ENCODE results near the gene FFAR2.

The FFAR2 gene

GRCh38 chr19:35491836-35492360 lies 43.8 kb downstream of the FFAR2 start:
- no peak for DNase-seq

- no peak for DNase-seq
These were observed 45.9 kb downstream of the FFAR2 start for GRCh38 chr19:35493971-35494370.

- peak; percentile 57 for DNase-seq
These were observed 47.3 kb downstream of the FFAR2 start for GRCh38 chr19:35495107-35496064.

DNA sequence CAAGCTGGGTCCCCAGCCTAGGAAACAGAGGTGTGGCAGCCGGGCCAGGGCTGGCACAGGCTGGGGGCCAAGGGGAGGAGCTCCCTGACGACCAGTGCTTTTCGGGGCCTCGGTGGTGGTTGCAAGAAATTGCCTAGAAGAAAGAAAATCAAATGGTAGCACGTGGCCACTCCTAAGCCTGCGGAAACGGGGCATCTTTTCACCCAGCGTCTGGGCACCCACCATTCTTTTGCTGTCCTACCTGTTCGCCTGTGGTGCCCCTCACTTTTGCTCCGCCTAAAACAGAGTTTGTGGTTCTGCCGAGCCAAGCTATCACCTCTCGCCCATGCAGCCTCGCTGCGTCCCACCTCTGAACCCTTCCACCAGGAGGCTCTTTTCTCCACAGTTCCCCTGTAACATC lies 49.3 kb downstream of the FFAR2 start:
- DNase-seq = no peak

- DNase-seq = no peak
These were observed 50.2 kb downstream of the FFAR2 start for GRCh38 chr19:35498220-35498619.

DNA sequence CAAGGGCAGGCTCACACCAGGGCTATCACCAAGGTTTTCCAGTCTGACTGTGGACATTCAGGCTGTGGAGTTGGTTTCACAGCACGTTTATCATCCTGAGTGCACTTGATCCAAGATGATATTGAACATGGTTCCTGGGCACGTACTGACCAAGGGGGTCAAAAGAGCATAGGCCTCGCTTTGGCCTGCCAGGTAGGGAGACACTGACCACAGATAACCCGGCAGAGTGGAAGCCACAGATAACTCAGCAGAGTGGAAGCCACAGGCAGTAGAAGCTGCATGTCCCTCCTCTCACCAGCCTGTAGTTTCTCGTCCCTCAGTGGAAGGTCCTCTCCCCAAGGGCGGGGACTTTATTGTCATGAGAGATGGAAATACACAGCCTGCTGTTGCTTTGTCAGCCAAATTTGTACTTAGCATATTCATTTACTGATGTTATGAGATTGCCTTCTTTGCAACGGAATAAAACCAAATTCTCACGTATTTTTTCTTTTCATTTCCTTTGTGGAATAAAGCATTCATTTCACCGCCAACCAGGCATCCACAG lies 51.0 kb downstream of the FFAR2 start:
- no peak for DNase-seq

GRCh38 chr19:35500611-35501010 lies 52.6 kb downstream of the FFAR2 start:
- DNase-seq = no peak

Data from fibroblast of upper back skin (primary cell).